Measurements from ENCODE around the gene FKBP1A.

FKBP1A gene

GRCh38 chr20:1321654-1321939 lies 71.3 kb downstream of the FKBP1A start:
- H3K4me3 ChIP-seq (ENCODE audit: low read depth, low read length), result no peak overlapping the region
- no peak for TF ChIP-seq CTCF (IDR thresholded peaks at IDR 0.05; ENCODE audit: low read depth, low read length)

- TF ChIP-seq CTCF (IDR thresholded peaks at IDR 0.05; ENCODE audit: low read depth, low read length), result no peak
- no peak overlapping the region for H3K4me3 ChIP-seq (ENCODE audit: low read depth, low read length)
Measured at GRCh38 chr20:1320902-1321653, 71.8 kb downstream of the FKBP1A start.

GRCh38 chr20:1320016-1320415 lies 72.8 kb downstream of the FKBP1A start:
- no peak for TF ChIP-seq CTCF (IDR thresholded peaks at IDR 0.05; ENCODE audit: low read depth, low read length)
- no peak overlapping the region for H3K4me3 ChIP-seq (ENCODE audit: low read depth, low read length)

- no peak overlapping the region for H3K4me3 ChIP-seq (ENCODE audit: low read depth, low read length)
- TF ChIP-seq CTCF (IDR thresholded peaks at IDR 0.05; ENCODE audit: low read depth, low read length), result no peak
Measured at GRCh38 chr20:1319462-1319861, 73.4 kb downstream of the FKBP1A start.

- H3K4me3 ChIP-seq (ENCODE audit: low read depth, low read length), result no peak overlapping the region
- no peak for TF ChIP-seq CTCF (IDR thresholded peaks at IDR 0.05; ENCODE audit: low read depth, low read length)
Measured at GRCh38 chr20:1319051-1319450, 73.8 kb downstream of the FKBP1A start.
